Activated CD4-positive, alpha-beta T cell treated with anti-CD3 and anti-CD28 coated beads for 4 hours (primary cell): ENCODE data around the gene NR2C1.

Experiments
- DNase-seq, 2 donors: peaks; one replicate each; pipeline ENCODE4 v3.0.0-alpha.2; 2020

The NR2C1 gene

DNA sequence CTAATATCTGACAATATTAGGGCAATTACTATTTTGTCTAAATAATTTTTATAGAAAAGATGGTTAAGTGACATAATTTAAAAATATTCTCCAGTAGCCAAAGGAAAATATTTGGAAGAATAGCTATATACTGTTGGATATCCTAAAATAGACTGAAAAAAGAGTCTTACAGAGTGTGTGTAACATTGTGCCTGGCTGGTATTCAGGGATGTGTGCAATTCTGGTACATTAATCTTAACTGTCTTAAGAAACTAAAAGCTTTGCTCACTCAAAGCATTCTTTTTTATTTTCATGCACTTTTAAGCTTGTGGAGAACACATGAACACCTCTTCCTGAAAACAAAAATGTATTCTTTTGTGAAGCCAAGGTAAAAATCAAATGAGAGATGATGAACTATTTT lies 10.1 kb upstream of the NR2C1 start:
- no peak for DNase-seq

DNA sequence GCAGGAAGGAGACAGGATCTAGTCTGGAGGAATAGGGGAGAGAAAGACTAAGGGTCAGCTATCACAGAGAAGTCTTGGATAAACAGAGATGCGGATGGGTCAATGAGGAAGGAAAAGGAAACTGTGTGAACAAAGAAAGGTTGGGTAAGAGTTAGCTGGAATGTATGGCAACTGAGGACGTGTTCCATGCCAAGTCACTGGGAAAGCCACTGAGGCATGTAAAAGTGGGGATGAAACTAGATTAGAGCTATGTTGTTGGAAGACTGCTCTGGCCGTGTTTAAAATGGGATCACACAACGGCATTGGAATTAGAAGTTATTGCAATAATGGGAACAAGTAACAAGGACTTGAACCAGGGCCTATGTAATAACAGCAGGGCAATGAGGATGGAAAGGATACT lies 3.9 kb upstream of the NR2C1 start:
- no peak for DNase-seq

DNA sequence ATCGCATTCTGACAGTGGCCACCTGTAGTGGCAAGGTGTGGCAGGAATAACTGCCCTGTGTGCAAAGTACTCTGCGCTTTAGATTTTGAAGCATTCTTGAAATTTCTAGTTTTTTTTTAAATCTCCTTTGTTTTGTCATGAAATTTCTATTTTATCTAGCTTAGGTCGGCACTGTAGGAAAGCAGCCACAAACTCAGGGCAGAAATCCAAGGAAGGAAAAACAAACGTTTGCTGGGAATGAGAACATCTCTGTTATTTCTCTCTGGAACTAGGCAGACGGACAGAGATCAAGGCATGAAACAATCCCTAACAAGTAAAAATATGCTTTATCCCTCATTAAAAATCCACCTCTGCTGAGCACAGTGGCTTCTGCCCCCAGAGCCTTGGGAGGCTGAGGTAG lies 1.3 kb upstream of the NR2C1 start:
- no peak for DNase-seq

DNA sequence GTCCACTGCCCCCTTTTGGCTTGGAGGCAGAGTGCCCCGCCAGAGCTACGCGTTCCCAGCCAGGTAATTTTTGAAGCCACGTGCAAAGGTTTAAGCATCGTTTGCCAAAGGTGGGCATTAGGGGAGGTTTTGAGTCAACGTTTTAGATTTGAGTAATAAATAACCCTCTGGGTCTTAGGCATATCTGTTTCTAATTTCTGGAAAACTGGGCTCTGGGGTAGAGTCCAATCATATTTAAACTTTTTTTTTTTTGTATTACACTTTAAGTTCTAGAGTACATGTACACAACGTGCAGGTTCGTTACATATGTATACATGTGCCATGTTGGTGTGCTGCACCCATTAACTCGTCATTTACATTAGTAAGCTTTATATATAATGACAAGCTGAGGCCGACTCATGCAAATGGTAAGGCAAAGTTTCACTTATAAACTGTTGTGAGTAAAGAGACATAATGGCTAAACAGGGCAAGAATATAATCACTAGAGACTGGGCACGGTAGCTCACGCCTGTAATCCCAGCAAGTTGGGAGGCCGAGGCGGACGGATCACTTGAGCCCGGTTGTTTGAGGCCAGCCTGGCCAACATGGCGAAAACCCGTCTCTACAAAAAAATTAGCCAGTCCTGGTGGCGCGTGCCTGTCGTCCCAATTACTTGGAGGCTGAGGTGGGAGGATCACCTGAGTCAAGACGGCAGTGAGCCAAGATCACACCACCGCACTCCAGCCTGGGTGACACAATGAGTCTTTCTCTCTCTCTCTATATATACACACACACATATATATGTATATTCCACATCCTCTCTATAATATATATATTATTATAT lies 491 bp upstream of the NR2C1 start:
- DNase-seq, result no peak

DNA sequence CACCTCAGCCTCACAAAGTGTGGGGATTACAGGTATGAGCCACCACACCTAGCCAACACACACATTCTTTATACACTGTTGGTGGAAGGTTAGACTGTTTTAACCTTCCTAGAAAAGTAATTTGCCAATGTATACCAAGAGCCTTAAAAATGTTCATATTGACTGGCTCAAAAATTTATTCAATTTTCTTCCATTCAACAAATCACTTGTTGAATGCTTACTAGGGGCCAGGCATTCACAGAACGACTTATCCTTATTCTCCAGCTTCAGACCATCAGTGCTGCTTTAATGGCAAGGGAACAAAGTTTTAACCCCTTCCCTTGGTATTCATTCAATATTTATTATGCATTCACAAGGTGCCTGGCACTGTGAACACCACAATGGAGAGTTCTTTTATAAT lies 3.0 kb downstream of the NR2C1 start:
- no peak for DNase-seq

DNA sequence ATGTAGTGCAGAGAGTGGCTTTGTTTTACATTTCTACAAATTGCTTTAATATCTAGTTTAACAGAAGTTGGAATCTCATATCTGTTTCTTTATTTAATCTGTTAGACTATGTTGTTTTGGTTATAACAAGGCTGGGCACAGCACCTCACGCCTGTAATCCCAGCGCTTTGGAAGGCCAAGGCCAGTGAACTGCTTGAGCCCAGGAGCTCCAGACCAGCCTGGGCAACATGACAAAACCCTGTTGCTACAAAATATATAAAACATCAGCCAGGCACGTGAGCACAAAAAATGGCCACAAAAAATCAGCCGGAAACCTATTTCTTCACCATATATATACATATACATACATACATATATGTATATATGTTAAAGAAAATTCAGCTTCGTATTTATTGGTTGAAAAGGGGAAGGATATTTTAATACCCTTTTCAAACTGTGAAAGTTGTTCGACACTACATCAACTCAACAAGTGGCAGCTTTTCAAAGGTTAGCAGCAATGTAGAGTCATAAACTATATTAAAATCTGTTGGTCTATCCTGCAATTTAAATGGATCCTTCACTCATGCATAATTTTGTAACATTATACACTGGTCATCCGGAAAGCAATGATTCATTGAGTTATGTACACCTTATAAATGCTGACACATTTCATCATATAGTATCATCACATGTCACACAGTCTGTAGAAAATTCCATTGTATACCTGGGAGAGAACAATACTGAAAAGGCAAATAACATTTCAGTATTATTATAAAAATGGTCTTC lies 7.1 kb downstream of the NR2C1 start:
- DNase-seq, result no peak

DNA sequence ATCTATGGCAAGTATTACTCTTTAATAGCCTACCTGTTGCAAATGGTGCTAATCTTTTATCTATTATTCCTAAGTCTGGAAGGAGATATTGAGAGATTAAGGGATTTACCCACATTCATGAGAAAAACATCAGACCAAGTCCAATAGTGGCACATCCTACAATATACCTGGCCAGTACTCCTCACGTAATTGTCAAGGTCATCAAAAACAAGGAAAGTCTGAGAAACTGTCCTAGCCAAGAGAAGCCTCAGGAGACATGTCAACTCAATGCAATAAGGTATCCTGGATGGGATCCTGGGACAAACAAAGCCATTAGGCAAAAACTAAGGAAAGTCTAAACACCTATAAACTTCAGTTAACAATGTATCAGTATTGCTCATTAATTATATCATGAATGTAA lies 12.5 kb downstream of the NR2C1 start:
- DNase-seq, result no peak

DNA sequence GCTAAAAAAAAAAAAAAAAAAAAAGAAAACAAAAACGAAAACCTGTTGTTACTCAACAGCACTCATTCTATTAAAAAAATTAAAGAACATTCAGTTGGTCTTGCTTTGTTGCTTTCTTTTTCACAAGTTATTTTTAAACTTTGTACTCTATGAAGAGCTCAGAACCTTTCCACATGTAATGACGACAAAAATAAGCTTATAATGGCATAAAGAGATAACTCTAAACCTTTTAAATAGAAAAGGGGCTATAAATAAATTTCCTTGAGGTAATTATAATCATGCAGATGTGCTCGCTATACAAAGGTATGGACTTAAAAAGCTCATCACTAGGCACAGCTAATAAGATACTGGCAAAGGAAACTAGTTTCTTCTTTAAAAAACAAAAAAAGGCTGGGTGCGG lies 13.4 kb downstream of the NR2C1 start:
- DNase-seq, result no peak

DNA sequence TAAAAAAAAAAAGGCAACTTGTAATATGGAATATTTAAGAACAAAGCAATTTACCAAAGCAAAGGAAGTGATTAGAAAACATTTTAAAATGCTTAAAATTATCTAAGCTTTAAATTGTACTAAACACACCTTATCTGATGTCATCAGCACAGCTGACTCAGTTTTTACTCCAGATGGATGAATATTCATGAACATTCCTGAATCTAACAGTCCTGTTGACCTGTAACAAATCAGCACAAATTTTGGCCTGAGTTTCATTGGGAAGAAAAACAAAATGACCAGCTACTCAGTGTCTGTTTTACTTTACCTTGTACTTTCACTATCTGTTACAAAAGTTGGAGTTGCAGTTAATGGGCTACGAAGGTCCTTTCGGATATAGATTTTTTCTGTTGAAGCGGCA lies 16.0 kb downstream of the NR2C1 start:
- no peak for DNase-seq

DNA sequence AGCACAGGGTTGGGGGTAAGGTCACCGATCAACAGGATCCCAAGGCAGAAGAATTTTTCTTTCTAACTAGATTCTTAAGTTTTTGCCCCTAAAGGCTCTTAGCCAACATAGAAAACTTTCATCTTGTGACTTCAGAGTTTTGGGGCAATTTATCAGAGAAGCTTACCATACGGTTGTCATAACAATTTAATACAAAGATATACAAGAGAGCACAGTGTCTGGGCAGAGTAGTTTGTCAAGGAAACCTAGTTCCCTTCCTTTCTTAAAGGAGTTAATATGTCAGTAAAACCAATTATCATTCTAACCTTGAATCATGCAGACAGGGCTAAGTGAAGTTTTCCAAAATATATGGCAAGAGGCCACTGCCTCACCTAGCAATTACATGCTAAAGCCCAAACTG lies 18.4 kb downstream of the NR2C1 start:
- DNase-seq, result no peak

DNA sequence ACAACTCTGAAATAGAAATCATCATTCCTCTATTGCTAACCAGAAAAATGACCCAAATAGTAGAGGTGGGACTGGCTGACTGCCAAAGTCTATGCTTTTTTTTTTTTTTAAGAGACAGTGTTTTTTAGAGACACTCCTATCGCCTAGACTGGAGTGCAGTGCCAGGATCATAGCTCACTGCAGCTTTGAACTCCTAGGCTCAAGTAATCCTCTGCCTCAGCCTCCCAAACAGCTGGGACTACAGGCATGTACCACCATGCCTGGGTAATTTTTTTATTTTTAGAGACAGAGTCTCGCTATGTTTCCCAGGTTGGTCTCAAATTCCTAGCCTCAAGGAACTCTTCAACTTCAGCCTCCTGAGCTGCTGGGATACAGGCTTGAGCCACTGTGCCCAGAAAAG lies 19.2 kb downstream of the NR2C1 start:
- DNase-seq, result no peak

DNA sequence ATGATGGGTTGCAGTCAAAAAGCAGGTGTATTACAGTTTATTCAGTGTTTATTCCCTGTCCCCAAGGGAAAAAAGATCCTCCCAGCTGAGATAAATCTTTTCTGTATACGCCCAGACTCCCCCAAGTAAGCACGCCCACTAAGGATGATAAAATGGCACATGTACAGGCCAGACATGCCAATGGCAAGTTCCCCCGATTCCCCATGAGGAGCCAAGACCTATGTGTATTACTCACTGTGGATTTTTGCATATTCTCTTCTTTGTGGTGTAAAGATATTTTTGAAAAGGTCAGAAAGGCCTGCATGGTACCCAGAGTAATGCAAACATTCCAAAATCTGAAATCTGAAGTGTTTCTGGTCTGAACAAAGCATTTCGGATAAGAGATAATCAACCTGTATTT lies 22.2 kb downstream of the NR2C1 start:
- no peak for DNase-seq

DNA sequence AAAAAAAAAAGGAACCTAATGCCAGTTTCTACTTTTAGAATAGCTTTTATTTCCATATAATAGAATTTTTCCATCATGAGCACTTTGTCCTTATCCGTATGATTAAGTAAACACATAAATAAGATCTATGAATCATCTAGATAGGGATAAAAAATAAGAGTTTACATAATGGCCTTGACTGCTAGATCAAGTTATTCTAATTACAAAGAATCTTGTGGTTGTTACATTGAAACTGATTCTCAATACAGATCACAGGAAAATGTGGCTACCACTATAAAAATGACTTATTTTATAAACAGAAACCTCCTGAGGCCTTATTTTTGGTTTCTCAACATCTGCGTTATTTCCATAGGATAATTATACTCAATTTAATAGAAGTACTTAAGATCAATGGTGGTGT lies 35.5 kb downstream of the NR2C1 start:
- DNase-seq, result no peak

DNA sequence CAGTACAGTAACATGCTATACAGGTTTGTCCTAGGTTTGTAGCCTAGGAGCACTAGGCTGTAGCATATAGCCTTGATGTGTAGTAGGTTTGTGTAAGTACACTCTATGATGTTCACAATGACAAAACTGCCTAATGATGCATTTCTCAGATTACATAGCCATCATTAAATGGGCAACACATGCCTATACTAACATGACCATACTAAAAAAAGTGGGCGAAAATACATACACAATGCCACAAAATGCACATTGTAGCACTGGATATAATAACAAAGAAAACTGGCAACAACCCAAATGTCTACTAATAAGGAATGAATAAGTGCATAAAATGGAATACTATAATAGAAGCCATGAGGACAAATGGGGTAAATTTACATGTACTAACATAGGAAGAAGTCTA lies 38.7 kb downstream of the NR2C1 start:
- no peak for DNase-seq

DNA sequence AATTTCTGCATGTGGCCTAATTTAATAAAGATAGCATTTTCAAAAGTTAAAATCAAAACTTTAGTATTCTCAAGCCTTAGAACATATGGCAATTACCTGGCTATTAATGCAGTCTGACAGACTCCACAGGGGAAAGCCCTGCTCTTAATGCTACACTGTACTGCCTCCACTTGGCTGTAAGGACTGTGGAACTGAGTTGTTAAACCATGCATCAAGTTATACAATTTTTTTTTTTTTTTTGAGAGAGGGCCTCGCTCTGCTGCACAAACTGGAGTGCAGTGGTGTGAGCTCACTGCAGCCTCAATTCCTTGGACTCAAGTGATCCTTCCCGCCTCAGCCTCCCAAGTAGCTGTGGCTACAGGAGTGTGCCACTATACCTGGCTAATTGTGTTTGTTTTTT lies 50.9 kb downstream of the NR2C1 start:
- no peak for DNase-seq

DNA sequence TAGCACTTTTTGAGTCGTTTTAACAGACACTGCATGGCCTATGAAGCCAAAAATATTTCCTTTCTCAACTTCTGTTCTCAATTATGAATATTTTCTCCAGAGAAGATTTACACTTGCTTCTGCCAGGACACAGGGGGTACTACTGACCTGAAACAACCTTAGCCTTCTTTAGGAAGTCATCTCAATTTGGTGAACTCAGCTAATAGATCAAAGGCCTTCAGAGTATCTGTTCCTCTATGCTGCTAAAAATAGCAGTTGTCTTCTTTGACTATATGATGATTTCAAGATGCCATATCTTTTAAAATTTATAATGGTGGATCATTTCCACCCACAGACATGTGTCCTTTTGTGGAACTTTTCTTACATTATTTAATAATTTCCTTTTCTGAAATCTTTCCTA lies 55.9 kb downstream of the NR2C1 start:
- no peak for DNase-seq

DNA sequence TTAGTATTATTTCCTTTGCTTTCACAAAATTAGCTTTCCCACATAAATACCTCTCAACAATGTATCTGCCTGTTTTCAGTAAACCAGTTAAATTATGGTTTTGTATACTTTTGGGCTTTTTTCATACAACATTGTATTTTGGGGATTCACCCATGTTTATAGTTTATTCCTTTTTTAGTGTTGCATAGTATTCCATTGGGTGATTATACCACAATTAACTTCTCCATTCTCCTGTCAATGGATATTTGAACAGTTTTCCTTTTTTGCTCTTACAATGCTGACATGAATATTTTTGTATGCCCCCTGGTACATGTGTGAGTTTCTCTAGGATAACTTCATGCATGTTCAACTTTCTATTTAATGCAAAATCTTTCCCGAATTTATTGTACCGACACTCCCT lies 57.3 kb downstream of the NR2C1 start:
- DNase-seq, result no peak

DNA sequence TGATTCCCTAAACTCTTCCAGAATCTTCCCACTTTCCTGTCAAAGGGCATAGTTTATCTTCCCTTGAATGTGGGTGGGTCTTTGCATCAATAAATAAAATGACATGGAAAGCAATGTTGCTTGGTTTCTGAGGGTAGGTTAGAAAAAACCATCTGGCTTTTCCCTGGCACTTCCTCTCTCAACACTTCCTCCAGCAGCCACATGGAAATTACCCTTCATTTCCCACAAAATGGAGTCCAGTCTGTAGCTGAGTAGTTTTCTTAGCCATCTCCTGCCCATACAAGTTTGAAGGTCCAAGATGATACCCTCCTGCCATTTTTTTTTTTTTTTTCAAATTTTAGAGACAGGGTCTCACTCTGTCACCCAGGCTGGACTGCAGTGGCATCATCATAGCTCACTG lies 58.9 kb downstream of the NR2C1 start:
- no peak for DNase-seq

DNA sequence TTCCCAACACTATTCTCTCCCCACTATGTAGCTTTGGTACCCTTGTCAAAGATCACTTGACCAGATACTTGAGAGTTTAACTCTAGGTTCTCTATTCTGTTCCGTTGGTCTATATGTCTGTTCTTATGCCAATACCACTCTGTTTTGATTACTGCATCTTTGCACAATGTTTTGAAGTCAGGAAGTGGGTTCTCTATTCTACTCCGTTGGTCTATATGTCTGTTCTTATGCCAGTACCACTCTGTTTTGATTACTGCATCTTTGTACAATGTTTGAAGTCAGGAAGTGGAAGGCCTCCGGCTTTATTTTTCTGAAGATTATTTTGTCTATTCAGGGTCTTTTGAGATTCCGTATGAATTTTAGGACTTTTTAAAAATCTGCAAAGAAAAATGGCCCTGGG lies 67.2 kb downstream of the NR2C1 start:
- no peak for DNase-seq

DNA sequence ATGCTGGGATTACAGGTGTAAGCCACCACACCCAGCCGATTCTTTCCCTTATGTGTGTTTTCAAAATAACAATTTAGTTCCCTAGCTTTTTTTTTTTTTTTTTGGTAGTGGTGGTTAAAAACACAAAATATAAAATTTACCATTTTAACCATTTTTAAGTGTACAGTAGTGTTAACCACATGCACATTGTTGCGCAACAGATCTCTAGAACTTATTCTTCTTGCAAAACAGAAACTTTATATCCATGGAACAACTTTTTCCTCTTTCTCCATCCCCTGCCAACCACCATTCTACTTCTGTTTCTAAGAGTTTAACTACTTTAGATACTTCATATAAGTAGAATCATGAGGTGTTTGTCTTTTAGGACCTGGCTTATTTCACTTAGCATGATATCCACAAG lies 68.8 kb downstream of the NR2C1 start:
- DNase-seq, result no peak

DNA sequence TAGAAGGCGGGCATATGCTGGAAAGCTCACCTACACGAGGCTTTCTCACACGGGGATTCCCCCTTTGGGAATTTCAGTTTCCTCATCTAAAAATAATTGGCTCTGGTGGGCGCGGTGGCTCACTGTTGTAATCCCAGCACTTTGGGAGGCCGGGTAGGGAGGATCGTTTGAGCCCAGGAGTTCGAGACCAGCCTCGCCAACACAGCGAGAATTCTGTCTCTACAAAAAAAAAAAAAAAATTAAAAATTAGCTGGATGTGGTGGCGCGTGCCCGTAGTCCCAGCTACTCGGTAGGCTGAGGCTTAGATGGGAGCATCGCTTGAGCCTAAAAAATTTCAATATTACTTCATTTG lies 69.5 kb downstream of the NR2C1 start:
- DNase-seq, result no peak

DNA sequence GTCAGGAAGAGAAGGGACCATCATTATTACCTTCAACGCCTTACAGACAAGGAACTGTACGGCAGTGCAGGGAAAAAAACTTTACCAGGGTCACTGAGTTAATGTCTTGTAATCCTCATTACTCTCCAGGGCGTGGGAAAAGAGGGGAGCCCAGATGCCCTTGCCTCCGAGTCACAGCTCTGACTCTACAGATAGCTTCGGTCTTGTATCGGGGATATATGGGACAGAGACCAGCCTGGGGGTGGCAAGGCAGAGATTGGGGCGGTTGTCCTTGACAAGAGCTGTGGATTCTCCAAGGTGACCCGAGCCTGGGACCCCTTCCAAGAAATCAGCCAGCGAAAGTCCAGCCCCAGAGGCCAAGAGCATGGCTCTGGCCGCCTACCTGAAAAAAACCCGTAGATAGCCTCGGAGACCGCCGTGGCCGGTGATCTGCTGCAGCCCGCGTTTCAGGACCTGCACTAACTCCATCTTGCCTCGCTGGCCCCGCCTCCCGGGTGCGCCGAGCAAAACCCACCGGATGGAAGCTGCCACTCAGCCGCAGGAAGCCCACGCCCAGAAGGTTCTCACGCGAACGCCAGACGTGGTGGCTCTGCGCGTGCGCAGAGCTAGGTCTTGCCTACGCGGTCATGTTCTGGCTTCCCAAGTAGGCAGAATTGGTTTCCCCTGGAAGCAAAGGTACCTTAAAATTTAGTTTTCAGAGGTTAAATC lies 70.1 kb downstream of the NR2C1 start, which contains the start of gene NDUFA12:
NDUFA12 (minus strand) TSS at position 485 of the 708 bp plus-strand sequence; CDS start at position 468, 17 bp downstream.
- DNase-seq, result peak; percentile 94

DNA sequence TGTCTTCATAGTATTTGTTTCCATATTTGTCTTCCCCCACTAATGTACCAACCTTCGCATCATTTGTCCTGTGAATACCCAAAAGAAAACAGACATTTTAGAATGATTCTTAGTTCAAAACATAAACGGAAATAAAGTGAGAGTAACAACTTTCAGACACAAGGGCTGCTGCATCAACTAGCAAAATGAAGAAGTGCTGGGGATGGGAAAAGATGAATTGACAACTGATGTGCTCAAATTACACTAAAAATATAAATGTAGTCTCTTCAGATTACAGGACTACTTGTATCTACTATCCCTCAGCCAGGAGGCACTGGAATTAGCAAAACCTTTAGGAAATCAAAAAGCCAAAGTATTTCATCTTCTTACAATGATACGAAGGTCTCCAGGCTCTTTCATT lies 70.7 kb downstream of the NR2C1 start:
- no peak for DNase-seq

DNA sequence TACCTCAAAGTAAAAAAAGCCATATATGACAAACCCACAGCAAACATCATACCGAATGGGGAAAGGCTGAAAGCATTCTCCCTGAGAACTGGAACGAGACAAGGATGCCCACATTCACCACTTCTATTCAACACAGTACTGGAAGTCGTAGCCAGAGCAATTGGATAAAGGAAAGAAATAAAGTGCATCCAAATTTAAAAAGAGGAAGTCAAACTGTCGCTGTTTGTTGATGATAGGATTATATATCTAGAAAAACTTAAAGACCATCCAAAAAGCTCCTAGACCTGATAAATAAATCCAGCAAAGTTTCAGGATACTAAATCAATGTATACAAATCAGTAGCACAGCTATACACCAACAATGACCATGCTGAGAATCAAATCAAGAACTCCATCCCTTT lies 75.1 kb downstream of the NR2C1 start:
- DNase-seq, result no peak
